PFSK-1 (cell line): ENCODE measurements around the gene GMPPA.

ENCODE experiments used
- POLR2AphosphoS5 ChIP-seq: IDR thresholded peaks from 2 replicates; pipeline ENCODE4 v1.6.1; 2012; ENCODE audit warnings: low read depth, mild to moderate bottlenecking, control low read depth, low read length, moderate library complexity
- REST ChIP-seq, 2 experiments: IDR thresholded peaks; 2 replicates each; pipeline versions ENCODE4 v1.6.1 to v1.8.0; 2011 to 2012; ENCODE audit warnings: low read depth in 2 of 2, low read length in 2 of 2, control low read depth in 1 of 2, inconsistent platforms in 1 of 2, mild to moderate bottlenecking in 1 of 2, moderate library complexity in 1 of 2; ENCODE audit not compliant: insufficient read depth in 1 of 2
- SIN3A ChIP-seq: IDR thresholded peaks from 2 replicates; pipeline ENCODE4 v1.6.1; 2012; ENCODE audit warnings: mild to moderate bottlenecking, low read length, moderate library complexity, borderline replicate concordance; ENCODE audit not compliant: insufficient read depth
- TAF1 ChIP-seq: IDR thresholded peaks from 2 replicates; pipeline ENCODE4 v1.6.1; 2012; ENCODE audit warnings: low read length, control low read depth, borderline replicate concordance; ENCODE audit not compliant: insufficient read depth

GRCh38 chr2:219538504-219538951, 39.8 kb downstream of the GMPPA start:
- TF ChIP-seq POLR2AphosphoS5, result no peak
- no peak for TF ChIP-seq SIN3A
- TF ChIP-seq REST (IDR thresholded peaks at IDR 0.05; ENCODE audit: insufficient read depth in 1 of 2, low read depth in 2 of 2, low read length in 2 of 2), result no peak
- TF ChIP-seq TAF1, result no peak
